Calu3 (cell line): ENCODE data around the gene NEUROD4. TPM values are rescaled to one million over a fixed set of nuclear protein-coding genes. Genes with fewer than 3 reads are reported as not detected.

Source experiments
- BruUV-seq: library from RNA; stranded (reverse); fragments of 400-500 nt; replicated peaks from 2 replicates; lab custom pipeline; 2021; lab: Mats Ljungman, UMichigan
- CTCF ChIA-PET: fragments of 300-600 bp; sonication (Branson Sonifier 250); formaldehyde crosslinking; loops from one replicate; lab custom pipeline; 2022; ENCODE audit warnings: antibody characterized with exemption; lab: Charles Lee
- DNase-seq: peaks from one replicate; pipeline ENCODE4 v3.0.0; 2022
- H3K27ac Mint-ChIP-seq: one replicate; pipeline ENCODE4 v1.8.0; 2022; ENCODE audit warnings: mixed read lengths; ENCODE audit not compliant: unreplicated experiment
- H3K27me3 Mint-ChIP-seq: one replicate; pipeline ENCODE4 v1.8.0; 2022; ENCODE audit warnings: mixed read lengths; ENCODE audit not compliant: unreplicated experiment
- H3K36me3 Mint-ChIP-seq: one replicate; pipeline ENCODE4 v1.8.0; 2022; ENCODE audit warnings: mild to moderate bottlenecking, moderate library complexity, mixed read lengths; ENCODE audit not compliant: insufficient read depth, unreplicated experiment
- H3K4me1 Mint-ChIP-seq: one replicate; pipeline ENCODE4 v1.8.0; 2022; ENCODE audit warnings: mild to moderate bottlenecking, low read depth, mixed read lengths; ENCODE audit not compliant: unreplicated experiment
- H3K4me3 Mint-ChIP-seq: one replicate; pipeline ENCODE4 v1.8.0; 2022; ENCODE audit warnings: mild to moderate bottlenecking, low read depth, moderate library complexity, mixed read lengths; ENCODE audit not compliant: unreplicated experiment
- H3K9me3 Mint-ChIP-seq: one replicate; pipeline ENCODE4 v1.8.0; 2022; ENCODE audit warnings: low read depth, mixed read lengths; ENCODE audit not compliant: unreplicated experiment
- intact Hi-C: fragments of 100-400 bp; cut with micrococcal nuclease; formaldehyde crosslinking; loops from one replicate; pipeline ENCODE4 v1.10.0; 2022; ENCODE audit not compliant: unreplicated experiment
- total RNA-seq: library from RNA; stranded (reverse); gene quantifications from 2 replicates; pipeline ENCODE4 v1.2.3, GENCODE V29; 2022
- TF ChIP-seq, protein P1 (sequence below): fragments of 200-600 bp; IDR thresholded peaks from one replicate; pipeline ENCODE4 v1.8.0; 2022; ENCODE audit warnings: antibody characterized with exemption; ENCODE audit not compliant: unreplicated experiment

The NEUROD4 gene
- total RNA-seq, 1 experiment from 2014 or later = not detected

GRCh38 chr12:55061024-55061423 is 41.2 kb downstream of the NEUROD4 start:
- intact Hi-C loops = no loop called here
- TF ChIP-seq, protein P1, sequence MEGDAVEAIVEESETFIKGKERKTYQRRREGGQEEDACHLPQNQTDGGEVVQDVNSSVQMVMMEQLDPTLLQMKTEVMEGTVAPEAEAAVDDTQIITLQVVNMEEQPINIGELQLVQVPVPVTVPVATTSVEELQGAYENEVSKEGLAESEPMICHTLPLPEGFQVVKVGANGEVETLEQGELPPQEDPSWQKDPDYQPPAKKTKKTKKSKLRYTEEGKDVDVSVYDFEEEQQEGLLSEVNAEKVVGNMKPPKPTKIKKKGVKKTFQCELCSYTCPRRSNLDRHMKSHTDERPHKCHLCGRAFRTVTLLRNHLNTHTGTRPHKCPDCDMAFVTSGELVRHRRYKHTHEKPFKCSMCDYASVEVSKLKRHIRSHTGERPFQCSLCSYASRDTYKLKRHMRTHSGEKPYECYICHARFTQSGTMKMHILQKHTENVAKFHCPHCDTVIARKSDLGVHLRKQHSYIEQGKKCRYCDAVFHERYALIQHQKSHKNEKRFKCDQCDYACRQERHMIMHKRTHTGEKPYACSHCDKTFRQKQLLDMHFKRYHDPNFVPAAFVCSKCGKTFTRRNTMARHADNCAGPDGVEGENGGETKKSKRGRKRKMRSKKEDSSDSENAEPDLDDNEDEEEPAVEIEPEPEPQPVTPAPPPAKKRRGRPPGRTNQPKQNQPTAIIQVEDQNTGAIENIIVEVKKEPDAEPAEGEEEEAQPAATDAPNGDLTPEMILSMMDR = no peak
- peaks cover 78% of the 10 kb centered on the region for H3K27me3 Mint-ChIP-seq
- no peak overlapping the region for H3K4me3 Mint-ChIP-seq
- no peak for DNase-seq
- CTCF ChIA-PET = no interaction called here
- H3K4me1 Mint-ChIP-seq = no peaks in the 10 kb centered on the region
- no peak overlapping the region for H3K27ac Mint-ChIP-seq
- no TSS peak for BruUV-seq
- H3K9me3 Mint-ChIP-seq = no peaks in the 10 kb centered on the region
- H3K36me3 Mint-ChIP-seq = no peaks in the 10 kb centered on the region

DNA sequence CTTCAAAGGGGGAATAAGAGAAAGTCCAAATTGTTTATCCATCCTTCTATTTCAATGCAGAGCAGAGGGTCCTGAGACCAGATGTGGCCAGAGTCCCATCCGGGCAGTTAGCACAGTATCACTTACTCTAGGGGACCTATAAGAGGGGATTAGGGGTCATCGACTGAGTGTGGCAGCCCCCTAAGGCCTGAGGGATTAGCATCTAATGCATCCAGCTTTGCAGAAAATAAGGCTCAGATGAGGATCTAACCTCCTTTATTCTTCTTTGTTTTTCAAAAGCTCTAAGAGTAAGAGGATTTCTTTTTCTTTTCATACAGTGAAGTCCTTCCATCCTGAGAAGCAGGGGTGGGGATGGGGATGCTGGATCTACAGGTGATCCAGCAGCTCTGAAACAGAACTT is 43.5 kb downstream of the NEUROD4 start:
- TF ChIP-seq, protein P1 = no peak
- Mint-ChIP-seq H3K4me3 (no peak overlapping the region), H3K9me3 (no peaks in the 10 kb centered on the region), H3K4me1 (no peaks in the 10 kb centered on the region), H3K27me3 (peaks cover 71% of the 10 kb centered on the region), H3K36me3 (no peaks in the 10 kb centered on the region), H3K27ac (no peak overlapping the region)
- intact Hi-C loops = no loop called here
- CTCF ChIA-PET = interaction anchor here (1.6 kb wide), 1 partner anchor 70 kb away, joined by 4 read pairs; no protein-coding TSS in a partner anchor
- BruUV-seq = no TSS peak
- DNase-seq = no peak

DNA sequence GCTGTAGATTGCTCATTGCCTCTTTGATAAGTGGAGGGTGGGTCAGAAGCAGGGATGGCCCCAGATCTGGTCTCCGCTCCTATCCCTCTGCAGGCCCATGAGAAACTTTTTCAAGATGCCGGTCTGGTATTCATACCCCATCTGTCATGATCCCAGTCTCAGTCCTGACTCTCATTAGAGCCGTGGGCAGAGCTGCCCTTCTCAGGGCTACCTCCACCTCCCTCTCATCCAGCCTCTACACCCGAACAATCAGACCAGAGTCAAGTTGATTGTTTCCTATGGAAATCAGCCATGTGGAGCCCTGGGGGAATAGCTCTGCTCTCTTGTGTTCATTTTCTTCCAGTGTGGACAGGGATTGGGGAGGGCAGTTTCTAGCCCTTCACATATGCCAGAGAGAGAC is 45.8 kb downstream of the NEUROD4 start:
- Mint-ChIP-seq H3K27me3 (peaks cover 49% of the 10 kb centered on the region), H3K4me3 (no peak overlapping the region), H3K9me3 (no peaks in the 10 kb centered on the region), H3K36me3 (no peaks in the 10 kb centered on the region), H3K27ac (no peak overlapping the region), H3K4me1 (no peaks in the 10 kb centered on the region)
- CTCF ChIA-PET = interaction anchor here (3.4 kb wide), 1 partner anchor 72 kb away, joined by 9 read pairs; no protein-coding TSS in a partner anchor
- TF ChIP-seq, protein P1 = no peak
- intact Hi-C loops = no loop called here
- BruUV-seq = no TSS peak
- DNase-seq = no peak

DNA sequence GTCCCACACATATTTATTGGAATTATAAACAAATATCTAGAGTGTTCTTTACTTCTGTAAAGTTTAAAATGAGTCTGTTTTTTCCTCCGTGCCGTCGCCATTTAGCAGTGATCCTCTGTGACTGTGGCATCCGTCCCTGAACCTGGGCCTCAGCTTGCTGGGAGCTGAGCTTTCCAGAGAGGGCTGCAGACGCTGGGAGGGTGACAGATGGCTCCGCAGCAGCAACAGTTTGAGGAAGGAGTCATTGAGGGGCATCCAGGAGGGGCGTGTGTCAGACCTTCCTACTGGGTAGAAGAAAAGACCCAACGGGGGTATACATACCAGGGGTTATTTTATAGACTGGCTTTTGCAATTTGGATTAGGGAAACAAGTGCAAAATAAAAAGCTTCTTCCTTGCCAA is 47.9 kb downstream of the NEUROD4 start:
- H3K36me3 Mint-ChIP-seq = no peaks in the 10 kb centered on the region
- DNase-seq = no peak
- intact Hi-C loops = loop anchor here (1.0 to 2.0 kb wide), 2 partner anchors 74 to 365 kb away; no protein-coding TSS in a partner anchor
- no TSS peak for BruUV-seq
- TF ChIP-seq, protein P1 = no peak
- CTCF ChIA-PET = interaction anchor here (0.6 to 3.4 kb wide), 5 partner anchors 71 to 366 kb away, joined by 3 to 14 read pairs (median 6); no protein-coding TSS in a partner anchor
- no peak overlapping the region for H3K4me3 Mint-ChIP-seq
- H3K27me3 Mint-ChIP-seq = peaks cover 51% of the 10 kb centered on the region
- no peak overlapping the region for H3K27ac Mint-ChIP-seq
- H3K9me3 Mint-ChIP-seq = no peaks in the 10 kb centered on the region
- H3K4me1 Mint-ChIP-seq = no peaks in the 10 kb centered on the region
